Right forelimb (tissue), 1 donor: ENCODE results near the gene CRB3.
"Not testable (repeated sequence)": the region's sequence is repeated elsewhere in the genome, so short reads cannot be mapped to it uniquely, and the experiment has no call there.

Experiments
- DNase-seq: peaks from one replicate; pipeline ENCODE4 v3.0.0-alpha.2; 2018

CRB3 gene, protein sequence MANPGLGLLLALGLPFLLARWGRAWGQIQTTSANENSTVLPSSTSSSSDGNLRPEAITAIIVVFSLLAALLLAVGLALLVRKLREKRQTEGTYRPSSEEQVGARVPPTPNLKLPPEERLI

DNA sequence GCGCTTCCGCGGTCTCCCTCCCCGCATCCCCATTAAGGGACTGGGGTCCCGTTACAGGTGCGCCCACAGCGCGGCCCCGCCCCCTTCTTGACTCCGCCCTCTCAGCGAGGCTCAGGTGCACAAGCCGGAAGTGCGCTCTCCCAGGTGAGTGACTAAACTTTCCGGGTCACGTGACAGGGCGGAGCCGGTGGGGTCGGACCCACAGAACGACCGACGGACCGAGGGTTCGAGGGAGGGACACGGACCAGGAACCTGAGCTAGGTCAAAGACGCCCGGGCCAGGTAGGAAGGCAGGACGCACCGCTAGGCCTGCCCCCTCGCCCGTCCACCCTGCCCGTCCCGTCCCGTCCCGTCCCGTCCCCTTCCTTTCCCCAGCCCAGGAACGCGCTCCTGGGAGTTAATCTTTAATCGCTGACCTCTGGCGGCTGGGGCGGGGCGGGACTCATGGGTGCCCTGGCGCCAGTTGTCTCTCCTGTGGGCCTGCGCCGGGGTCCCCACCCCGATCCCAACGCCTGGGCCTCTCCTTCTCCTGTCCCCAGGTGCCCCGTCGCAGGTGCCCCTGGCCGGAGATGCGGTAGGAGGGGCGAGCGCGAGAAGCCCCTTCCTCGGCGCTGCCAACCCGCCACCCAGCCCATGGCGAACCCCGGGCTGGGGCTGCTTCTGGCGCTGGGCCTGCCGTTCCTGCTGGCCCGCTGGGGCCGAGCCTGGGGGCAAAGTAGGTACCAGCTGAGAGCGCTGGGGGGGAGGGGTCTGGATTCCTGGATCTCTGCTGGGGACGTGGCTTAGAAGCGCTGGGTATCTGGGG lies at the start of gene CRB3:
Gene CRB3, plus strand, starts transcription at position 202 of the 804 bp plus-strand sequence. Its CDS starts 431 bp downstream, at position 633.
- DNase-seq = no peak

DNA sequence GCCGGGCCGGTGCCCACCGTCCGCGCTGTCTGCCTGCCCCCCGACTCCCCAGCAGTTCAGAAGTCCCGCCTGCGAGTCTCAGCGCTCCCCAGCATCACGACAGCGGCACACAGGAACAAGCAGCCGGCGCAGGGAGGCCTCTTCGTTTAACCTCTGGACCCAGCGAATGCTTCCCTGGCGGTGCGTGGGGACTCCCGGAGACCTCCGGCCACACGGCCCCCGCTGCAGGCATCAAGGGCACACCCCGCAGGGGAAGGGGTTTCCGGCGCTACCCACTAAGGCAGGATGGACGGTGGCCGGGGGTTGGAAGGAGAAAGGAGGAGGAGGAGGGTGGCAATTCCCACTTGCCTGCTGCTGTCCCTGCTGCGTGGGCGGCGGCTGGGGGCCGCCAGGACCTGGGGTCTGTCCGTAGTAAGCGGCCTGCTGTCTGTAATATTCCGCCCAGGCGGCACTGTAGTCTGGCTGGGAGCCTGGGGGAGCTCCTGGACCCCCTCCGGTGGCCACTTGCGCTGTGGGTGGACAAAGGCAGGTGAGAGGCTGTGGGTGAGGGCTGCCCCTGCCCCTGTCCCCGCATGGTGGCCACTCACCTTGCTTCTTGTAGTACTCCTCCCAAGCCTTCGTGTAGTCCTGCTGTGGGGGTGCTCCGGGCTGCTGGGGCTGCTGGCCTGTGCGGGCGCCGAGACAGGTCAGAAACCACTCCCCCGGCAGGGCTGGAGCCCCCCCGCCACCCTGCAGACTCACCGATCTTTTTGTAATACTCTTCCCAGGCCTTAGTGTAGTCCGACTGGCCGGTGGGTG lies 49.1 kb upstream of the CRB3 start:
- DNase-seq = no peak

DNA sequence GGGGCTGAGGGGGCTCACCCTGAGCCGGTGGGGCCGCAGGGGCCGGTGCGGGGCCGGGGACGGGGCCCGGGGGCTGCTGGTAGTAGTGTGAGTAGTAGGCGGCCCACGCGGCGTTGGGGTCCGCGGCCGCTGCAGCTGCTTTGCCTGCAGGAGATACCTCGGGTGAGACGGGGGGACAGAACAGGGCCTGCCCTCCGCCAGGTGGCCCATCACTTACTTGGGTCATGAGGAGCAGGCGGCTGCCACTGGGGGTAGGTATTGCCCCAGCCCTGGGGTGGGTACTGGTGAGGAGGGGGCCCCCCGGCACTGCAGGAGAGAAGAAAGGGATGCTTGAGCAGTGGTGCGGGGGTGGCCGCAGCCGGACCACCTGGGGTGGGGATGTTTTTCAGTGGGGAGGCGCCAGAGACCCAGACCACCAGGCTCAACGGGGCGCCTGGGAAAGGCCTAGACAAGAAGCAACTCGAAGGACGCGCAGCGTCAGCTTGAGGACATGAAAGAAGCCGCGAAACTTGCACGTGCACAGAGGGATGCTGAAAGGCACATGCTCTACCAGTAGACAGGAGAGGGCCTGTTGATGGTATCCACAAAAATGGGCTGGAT lies 48.4 kb upstream of the CRB3 start:
- no peak for DNase-seq

DNA sequence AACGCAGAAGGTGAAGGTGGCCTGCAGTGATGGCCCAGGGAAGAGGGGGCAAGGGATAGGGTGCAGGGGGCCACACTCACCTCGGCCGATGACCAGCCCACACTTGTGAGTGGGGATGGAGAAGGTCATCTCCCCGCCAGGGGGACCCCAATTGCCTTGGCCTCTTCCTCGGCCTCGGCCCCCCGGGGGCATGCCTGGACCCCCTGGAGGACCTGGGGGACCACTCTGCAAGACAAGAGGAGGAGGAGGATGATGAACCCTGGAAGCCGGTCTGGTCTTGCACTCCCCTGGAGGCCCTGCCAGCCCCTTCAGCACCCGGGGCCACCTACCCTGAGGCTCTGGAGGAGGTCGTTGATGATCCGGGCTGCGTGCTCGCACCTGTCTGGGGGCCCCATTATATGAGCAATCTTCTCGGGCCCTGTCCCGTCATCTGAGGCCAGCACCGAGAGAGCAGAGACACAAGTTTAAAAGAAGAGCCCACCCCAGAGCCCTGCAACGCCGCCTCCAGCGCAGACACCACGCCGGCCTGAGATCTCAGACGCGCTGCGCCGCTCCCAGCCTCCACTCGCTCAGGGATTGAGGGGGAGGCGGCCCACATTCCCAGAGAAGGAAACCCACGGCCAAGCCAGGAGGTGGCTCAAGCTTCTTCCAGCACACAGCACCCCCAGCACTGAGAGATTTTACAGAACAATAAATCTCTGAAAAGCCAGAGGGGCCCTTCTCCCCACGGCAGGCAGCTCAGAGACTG lies 47.2 kb upstream of the CRB3 start:
- no peak for DNase-seq

DNA sequence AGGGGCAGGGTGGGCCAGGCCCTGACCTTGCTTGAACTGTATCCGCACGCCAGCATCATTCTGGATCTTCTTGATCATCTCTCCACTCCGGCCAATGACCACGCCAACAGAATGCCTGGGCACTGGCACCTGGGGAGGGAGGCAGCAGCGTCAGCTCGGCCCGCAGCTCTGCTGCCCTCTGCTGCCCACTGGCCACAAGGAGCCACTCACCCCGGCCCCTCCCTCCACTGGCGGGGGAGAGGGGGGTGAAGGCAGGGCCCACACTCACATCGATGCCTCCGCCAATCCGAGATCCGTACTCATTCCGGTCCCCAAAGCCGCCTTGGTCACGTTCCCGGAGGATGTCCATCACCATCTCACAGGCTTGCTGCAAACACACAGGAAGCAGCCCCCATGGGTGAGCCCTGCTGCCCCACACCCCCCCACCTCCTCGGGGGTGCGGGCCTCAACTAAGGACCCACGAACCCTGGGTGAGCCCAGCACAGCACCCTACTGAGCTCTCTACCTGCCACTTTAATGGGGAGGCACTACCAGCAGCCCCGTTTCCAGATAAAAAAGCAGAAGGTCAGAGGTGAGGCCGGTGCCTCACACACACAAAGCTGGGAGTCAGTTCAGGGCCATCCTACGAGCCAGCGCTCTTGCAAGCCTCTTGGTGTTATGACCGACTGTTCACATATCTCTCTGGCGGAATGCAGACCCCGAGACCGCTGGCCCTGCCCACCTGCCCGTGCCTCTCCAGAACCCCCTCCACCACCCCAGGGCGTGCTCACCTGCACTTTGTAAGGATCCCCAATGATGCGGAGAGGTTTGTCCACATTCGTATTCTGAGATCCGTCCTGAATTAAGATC lies 46.1 kb upstream of the CRB3 start:
- no peak for DNase-seq

DNA sequence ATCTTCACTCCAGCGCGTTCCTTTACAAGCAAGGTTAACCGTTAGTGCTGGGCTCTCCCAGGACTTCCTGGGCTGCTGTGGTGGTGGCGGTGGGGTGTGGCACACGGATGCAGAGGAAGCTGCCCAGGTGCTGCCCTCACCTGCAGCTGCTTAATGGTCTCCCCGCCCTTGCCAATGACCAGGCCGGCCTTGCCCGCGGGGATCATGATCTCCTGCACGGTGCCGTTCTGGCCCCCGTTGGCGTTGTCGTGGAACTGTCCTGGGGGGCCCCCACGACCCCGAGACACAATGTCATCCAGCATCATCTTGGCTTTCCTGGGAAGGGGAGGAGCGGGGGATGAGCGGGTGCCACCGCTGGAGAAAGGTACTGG lies 45.5 kb upstream of the CRB3 start:
- DNase-seq = no peak

DNA sequence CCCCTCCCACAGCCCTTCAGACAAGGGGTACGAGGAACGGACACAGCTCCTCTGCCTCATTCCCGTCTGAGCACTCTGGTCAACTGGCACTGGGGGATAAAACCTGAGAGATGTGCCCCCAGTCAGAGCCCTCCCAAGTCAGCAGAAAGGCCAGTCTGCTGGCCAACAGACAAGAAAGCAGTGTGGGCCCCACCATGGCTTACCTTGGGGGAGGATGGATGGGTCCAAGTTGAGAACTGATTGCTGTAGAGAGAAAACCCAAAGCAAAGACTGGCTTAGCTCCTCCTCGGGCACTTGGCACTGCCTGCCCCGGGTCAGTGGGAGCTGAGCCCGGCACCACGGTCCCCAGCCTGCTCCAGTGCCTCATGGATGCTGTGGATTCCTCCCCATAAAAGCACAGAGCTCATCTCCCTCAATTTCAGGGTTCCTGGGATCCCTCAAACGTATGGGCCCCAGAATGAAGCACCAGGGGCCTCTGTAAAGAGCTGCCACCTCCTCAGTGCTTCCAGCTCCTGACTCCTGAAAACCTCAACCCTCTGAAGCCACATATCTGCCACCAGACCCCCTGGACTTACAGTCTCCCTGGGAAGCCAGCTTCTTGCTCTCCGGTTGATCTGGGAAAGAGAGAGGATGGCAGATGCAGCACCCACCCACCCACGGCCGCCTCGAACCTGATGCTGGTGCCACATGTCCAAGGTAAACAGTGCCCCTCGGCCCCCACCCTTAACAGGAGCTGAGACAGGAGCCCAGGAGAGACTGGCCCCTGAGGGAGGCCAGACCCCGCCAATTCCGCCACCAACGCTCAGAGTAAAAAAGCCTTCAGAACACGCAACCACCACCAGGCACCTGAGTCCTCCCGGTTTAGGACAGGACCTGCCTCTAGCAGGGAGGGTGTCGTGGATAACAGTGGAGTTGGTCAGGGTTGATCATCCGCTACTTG lies 42.7 kb upstream of the CRB3 start:
- DNase-seq = no peak

DNA sequence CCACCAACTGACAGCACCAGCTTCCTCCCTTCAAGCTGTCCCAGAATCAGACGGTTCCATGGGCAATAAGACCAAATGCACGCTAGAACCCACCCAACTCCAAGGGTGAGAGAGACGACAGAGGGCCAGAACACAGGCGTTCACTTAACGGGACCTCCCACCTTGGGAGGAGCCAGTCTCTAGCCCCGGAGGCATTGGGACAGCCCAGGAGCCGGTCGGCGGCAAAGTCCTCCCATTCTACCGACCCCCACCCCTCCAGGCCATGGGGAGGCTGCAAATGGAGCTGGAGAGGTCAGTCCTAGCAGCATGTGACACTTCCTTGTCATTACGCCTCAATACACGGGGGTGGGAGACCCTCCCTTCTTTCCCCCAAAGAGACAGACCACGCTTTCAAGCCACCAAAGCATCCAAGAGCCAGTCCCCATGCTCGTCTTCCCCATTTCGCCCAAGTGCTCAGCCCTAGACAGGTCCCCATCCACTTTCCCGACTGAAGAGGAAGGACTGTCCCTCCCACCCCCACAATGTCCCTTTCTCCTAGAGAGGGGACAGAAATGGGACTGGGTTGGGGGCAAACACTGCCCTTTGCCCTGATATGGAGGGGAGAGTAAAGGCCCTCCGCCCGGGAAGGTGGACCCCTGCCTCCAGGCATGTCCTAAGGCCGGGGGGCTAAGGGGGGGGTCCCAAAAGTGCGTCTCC lies 40.4 kb upstream of the CRB3 start:
- no peak for DNase-seq

DNA sequence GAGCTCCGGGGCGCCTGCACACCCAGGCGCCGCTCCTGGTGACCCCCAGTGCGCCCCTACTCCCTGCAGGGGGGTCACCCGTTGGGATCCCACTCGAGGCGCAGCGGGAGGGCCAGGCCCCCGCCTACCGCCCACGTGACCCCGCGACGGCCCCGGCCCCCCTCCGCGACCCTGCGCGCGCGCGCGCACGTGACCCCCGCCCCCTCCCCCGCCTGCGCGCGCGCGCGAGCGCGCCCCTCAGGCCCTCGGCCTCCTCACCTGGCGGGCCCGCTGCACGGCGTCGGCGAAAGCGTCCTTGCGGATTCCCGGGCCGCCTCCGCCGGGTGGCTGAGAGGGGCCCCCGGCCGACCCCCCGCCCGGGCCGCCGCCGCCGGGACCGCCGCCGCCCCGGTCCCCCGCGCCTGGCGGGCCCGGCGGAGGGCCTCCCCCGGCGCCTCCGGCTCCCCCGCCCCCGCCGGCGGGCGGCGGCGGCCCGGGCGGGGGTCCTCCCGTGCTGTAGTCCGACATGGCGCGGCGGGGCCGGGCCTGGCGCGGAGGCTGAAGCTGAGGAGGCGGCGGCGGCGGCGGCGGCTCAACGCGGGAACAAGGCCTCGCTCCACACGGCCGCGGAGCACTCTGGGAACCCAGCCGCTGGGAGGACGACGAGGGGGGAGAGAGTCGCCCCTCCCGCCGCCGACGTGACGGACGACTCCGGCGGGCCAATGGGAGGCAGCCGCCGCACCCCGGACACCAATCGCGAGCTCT lies 39.7 kb upstream of the CRB3 start, which contains the start of gene KHSRP:
Gene KHSRP, minus strand, starts transcription at position 617 of the 744 bp plus-strand sequence. Its CDS starts 110 bp downstream, at position 507.
- no peak for DNase-seq

DNA sequence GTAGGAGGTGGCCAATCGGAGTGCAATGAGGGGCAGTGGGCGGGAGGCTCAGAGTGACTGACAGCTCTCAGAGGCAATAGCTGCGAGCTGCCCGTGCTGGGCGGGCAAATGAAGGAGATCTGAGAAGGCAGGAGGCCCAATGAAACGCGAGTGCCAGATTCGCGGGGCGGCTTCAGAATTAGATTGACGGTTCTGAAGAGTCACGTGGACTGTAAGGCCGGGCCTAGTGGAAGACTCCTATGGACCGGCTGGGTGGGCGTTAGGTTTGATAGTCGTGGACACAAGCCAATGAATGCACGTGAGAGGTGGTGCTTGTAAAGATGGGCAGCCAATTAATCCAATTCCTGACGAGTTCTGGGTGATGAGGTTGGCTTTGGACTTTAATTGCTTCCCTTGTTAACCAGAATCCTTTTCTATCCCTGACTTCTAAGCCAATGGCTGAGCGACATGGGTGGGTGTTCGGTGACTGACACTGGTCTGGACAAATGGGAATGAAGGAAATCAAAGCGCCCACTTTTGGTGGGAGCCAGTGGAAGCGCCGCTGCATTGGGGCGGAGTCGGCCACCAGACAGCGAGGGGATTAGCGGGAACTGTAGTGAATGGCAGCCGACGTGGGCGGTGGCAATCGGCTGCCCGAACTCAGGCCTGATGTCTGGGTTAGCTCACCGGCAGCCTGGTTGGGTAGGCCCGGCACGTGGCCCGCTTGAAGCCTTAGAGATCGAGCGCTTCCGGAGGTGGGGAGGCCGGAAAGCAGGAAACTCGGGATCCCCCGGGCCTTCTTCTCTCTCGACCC lies 38.9 kb upstream of the CRB3 start:
- DNase-seq = peak; percentile 99

DNA sequence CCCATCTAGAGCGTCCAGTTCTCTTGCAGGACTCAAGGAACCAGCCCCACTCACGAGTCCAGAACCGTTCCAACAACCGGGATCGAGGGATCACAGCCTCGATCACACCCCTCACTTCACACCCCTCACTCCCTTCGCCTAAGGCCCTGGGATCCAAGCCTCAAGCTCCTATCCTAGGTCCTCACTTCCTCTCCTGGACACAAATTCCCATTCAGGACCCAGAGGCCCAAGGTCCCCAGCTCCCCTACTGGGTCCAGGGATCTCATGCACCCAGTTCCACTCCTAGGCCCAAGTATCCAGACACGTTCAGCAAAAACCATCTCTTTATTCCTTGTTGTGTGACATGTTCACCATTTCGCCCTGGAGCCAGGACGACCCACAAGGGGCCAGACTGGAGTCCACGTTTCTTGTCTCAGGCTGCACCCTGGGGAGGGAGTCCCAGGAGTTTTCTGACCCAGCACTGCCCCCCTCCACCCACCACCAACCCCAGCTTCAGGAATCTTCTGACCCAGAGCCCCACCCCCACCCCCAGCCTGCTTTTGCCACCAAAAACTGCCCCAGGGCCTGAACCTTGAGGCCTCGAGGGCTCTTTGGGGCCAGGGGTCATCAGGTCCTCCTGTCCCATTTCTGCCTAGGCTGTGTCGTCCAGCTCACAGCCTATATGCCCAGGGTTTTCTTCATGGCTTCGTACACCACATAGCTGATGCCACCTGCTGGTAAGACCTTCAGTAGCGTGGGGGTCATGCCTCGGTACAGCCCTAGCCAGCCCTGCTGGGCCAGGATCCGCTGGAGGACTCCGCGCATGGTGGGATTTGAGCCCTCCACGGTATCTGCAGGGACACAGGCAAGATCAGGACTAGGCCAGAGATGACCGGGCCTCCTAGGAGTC lies 38.1 kb upstream of the CRB3 start:
- DNase-seq = no peak

DNA sequence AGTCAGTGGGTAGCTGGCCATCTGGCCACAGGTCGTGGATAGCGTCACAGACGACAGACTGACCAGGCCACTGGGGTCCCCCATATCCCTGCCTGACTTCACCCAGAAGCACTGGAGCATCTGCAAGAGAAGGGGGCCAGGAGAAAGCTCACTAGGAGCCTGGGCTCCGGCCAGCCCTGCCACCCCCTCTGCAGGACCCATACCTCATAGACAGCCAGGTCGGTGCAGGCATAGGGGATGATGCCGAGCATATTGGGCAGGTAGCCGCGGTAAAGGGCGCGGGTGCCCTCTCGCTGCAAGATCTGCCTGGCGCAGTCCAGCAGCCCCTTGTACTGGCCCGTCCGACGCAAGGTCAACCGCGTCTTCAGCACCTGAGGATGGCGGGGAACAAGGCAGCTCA lies 36.9 kb upstream of the CRB3 start:
- no peak for DNase-seq

DNA sequence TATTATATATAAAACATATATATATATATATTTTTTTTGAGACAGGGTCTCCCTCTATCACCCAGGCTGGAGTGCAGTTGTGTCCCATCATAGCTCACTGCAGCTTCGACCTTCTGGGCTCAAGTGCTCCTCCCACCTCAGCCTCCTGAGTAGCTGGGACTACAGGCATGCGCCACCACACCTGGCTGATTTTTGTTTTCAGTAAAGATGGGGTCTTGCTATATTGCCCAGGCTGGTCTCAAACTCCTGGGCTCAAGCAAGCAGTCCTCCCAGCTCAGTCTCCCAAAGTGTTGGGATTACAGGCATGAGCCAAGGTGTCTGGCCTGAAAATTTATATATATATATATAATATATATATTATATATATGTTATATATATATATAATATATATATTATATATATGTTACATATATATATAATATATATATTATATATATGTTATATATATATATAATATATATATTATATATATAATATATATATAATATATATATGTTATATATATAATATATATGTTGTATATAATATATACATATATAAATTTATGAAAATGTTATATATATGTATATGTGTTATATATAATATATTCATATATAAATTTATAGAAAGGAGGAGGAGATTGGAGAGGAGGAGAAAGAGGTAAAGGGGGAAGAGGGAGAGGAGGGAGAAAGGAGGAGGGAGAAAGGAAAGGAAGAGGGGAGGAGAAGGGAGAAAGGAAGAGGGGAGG lies 35.2 kb upstream of the CRB3 start:
- DNase-seq = not testable (repeated sequence)

DNA sequence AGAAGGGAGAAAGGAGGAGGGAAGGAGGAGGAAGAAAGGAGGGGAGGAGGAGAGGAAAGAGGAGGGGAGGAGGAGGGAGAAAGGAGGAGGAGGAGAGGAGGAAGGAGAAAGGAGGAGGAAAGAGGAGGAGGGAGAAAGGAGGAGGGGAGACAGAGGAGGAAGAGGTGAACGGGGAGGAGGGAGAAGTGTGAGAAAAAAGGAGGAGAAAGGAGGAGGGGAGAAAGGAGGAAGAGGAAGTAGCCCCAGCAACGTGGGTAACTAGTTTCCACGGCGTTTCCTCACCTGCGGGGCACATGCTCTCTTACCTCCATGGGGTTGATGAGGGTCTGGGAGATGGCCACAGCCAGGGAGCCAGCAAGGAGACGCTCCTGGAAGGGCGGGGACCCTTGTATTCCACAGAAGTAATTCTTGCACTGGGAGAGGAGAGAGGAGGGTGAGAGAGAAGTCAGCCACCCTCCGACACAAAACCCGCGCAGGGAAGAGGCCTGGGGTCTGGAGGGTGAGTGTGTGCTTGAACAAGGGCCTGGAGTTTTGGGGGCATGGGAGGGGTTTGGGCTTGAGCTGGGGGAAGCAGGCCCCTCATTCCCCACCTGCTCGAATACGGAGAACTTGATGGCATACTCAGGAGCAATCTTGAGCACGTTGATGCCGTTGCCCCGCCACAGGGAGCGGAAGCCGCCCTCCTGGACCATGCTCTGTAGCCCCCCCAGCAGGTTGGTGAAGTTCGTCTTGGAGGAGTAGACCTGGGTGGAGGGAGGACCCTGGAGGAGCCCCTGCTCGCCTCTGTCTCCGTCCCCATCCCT lies 34.5 kb upstream of the CRB3 start:
- no peak for DNase-seq

DNA sequence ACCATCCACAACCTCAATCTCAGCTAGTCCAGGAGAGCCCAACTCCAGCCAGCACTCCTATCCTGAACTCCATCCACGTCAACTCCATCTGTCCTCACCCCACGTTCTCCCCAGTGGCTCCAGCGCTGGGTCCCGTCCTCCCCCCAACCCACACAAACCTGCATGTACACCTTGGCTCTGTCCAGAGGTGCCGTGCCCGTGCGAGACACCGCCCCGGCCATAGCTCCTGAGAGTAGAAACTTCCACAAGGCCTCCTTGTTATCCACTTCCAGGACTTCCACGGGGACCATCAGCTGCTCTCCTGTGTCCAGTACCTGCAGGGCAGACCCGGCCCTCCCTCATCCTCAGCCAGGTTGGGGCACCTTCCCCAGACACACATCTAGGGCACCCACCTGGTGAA lies 32.2 kb upstream of the CRB3 start:
- no peak for DNase-seq

DNA sequence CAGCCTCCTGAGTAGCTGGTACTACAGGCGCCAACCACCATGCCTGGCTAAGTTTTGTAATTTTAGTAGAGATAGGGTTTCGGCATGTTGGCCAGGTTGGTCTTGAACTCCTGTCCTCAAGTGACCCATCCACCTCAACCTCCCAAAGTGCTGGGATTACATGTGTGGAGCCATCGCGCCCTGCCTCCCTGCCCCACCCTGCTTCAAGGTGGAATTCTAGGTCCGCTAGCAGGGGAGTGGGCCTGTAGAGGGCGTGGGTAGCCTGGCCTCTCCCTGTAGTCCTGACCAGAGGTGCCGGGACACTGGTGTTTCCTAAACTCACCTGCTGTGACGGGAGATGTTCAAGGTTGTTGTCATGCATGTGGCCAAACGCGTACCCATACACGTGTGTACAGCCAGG lies 30.9 kb upstream of the CRB3 start:
- no peak for DNase-seq
